Kidney (tissue), 14 donors: ENCODE data around the gene FAM53B. TPM values are rescaled to one million over a fixed set of nuclear protein-coding genes. Genes with fewer than 3 reads are reported as not detected.

ENCODE experiments used
- DNase-seq, 5 donors: peaks; one replicate each; pipeline ENCODE4 v3.0.0-alpha.2; 2013 to 2020
- FAIRE-seq: peaks from 2 replicates; lab custom pipeline; 2012; peaks lifted over from hg19 to GRCh38; lab: Jason Lieb, UNC
- H3K27ac ChIP-seq, 2 donors: one replicate each; pipeline ENCODE4 v1.7.0; 2013; ENCODE audit warnings: low read depth in 2 of 2, low read length in 2 of 2, inconsistent platforms in 1 of 2
- H3K27me3 ChIP-seq: one replicate; pipeline ENCODE4 v1.7.1; 2013; ENCODE audit warnings: low read length, inconsistent platforms; ENCODE audit not compliant: control insufficient read depth, insufficient read depth
- H3K36me3 ChIP-seq, 3 donors: one replicate each; pipeline versions ENCODE4 v1.7.0 to v1.7.1; 2013; ENCODE audit warnings: low read length in 3 of 3, control low read depth in 1 of 3, inconsistent platforms in 1 of 3; ENCODE audit not compliant: insufficient read depth in 3 of 3, control insufficient read depth in 2 of 3
- H3K4me1 ChIP-seq, 3 donors: one replicate each; pipeline versions ENCODE4 v1.7.0 to v1.7.1; 2013; ENCODE audit warnings: low read length in 3 of 3, inconsistent platforms in 1 of 3, low read depth in 1 of 3; ENCODE audit not compliant: control insufficient read depth in 2 of 3, insufficient read depth in 2 of 3
- H3K4me3 ChIP-seq, 3 donors: one replicate each; pipeline versions ENCODE4 v1.7.0 to v1.8.1; 2013; ENCODE audit warnings: low read length in 3 of 3, control low read depth in 1 of 3, inconsistent platforms in 1 of 3
- H3K9ac ChIP-seq, 3 donors: one replicate each; pipeline versions ENCODE4 v1.7.0 to v1.7.1; 2013; ENCODE audit warnings: low read length in 3 of 3, control low read depth in 1 of 3, inconsistent platforms in 1 of 3
- H3K9me3 ChIP-seq, 3 donors: one replicate each; pipeline versions ENCODE4 v1.7.0 to v1.7.1; 2013; ENCODE audit warnings: low read length in 3 of 3, control low read depth in 1 of 3, inconsistent platforms in 1 of 3; ENCODE audit not compliant: control insufficient read depth in 2 of 3, insufficient read depth in 1 of 3
- CTCF ChIP-seq: IDR thresholded peaks from 3 replicates; pipeline ENCODE4 v1.5.1; 2012; ENCODE audit warnings: mild to moderate bottlenecking, moderate library complexity, borderline replicate concordance; ENCODE audit not compliant: insufficient read depth; ENCODE audit errors: extremely low read depth
- intact Hi-C: fragments of 100-400 bp; cut with DNase I; formaldehyde crosslinking; loops from one replicate; pipeline ENCODE4 v1.11.1; 2022
- polyA plus RNA-seq: library from polyadenylated mRNA; stranded (reverse); fragments of 350-450 nt; fragmentation: Illumina TruSeq; extraction: RNeasy Lipid Tissue Mini Kit (QIAGEN cat#74804); gene quantifications from one replicate; pipeline ENCODE4 v1.2.3, GENCODE V29; 2014; ENCODE audit warnings: low read depth, low replicate concordance; ENCODE audit not compliant: insufficient read depth
- total RNA-seq: library from RNA; stranded (reverse); fragmentation: NEBNext Ultra II Directional; extraction: Animal tissue kit (Norgen Biotek cat#: 25700); gene quantifications from one replicate; pipeline ENCODE4 v1.2.1, GENCODE V29; 2021
- donor health status: control.
- donor health status: control.
- donor health status: control.
- donor health status: control.
- donor health status: control.
- donor health status: DM: yes; HTN: yes; CAD: no.
- donor health status: Normal renal cell carcinoma (clear cell type).

Gene FAM53B
- total and polyA plus RNA-seq, 2 donors from 2014 or later, result 11.8 to 30.0 TPM

GRCh38 chr10:124689911-124690498 lies 54.2 kb downstream of the FAM53B start:
- peaks cover 4 to 53% (median 18%) of the 10 kb centered on the region in 3 donors for H3K4me1 ChIP-seq
- H3K27me3 ChIP-seq, result no peaks in the 10 kb centered on the region
- intact Hi-C loops, result no loop called here
- DNase-seq (no peak), FAIRE-seq (no peak)
- no peaks in the 10 kb centered on the region for H3K9me3 ChIP-seq
- peak overlapping the region in 1 of 2 donors; percentile 66 for H3K27ac ChIP-seq
- no peak overlapping the region for H3K9ac ChIP-seq
- peaks cover 0 to 9% (median 8%) of the 10 kb centered on the region in 3 donors for H3K36me3 ChIP-seq
- H3K4me3 ChIP-seq, result no peak overlapping the region
- no peak for TF ChIP-seq CTCF

GRCh38 chr10:124688889-124689670 lies 55.1 kb downstream of the FAM53B start:
- H3K4me1 ChIP-seq, result peaks cover 4 to 53% (median 20%) of the 10 kb centered on the region in 3 donors
- H3K36me3 ChIP-seq, result peaks cover 0 to 6% (median 5%) of the 10 kb centered on the region in 3 donors
- H3K4me3 ChIP-seq, result no peak overlapping the region
- no peaks in the 10 kb centered on the region for H3K9me3 ChIP-seq
- DNase-seq, result no peak
- no peak overlapping the region for H3K9ac ChIP-seq
- no peak for FAIRE-seq
- H3K27ac ChIP-seq, result peak overlapping the region in 1 of 2 donors; percentile 73
- intact Hi-C loops, result no loop called here
- no peak for TF ChIP-seq CTCF
- H3K27me3 ChIP-seq, result no peaks in the 10 kb centered on the region

GRCh38 chr10:124688386-124688785 lies 55.8 kb downstream of the FAM53B start:
- TF ChIP-seq CTCF, result no peak
- FAIRE-seq, result no peak
- Histone ChIP-seq H3K27me3 (no peaks in the 10 kb centered on the region), H3K4me1 (peaks cover 0 to 52% (median 26%) of the 10 kb centered on the region in 3 donors), H3K36me3 (peaks cover 0 to 6% (median 5%) of the 10 kb centered on the region in 3 donors), H3K27ac (peak overlapping the region in 1 of 2 donors; percentile 73), H3K9me3 (no peaks in the 10 kb centered on the region), H3K4me3 (no peak overlapping the region), H3K9ac (peak overlapping the region in 1 of 3 donors; percentile 5)
- intact Hi-C loops, result no loop called here
- DNase-seq, result no peak
